ENCODE data around the gene ZC2HC1B.

- TF ChIP-seq SIN3A (IDR thresholded peaks at IDR 0.05; ENCODE audit: borderline replicate concordance, insufficient read depth, low read length) (no peak), TAF1 (IDR thresholded peaks at IDR 0.05; ENCODE audit: borderline replicate concordance, insufficient read depth, low read length) (no peak)
Measured at GRCh38 chr6:143936347-143936746, 72.1 kb downstream of the ZC2HC1B start.

Measured in PFSK-1 (cell line).